IPS-18a (cell line): Measurements from ENCODE around the gene C19orf44.
"Not testable (repeated sequence)": the region's sequence is repeated elsewhere in the genome, so short reads cannot be mapped to it uniquely, and the experiment has no call there.

Experiments used
- H3K27ac ChIP-seq: one replicate; pipeline ENCODE4 v1.5.1; 2013; ENCODE audit warnings: low read length
- H3K27me3 ChIP-seq: one replicate; pipeline ENCODE4 v1.6.1; 2013; ENCODE audit warnings: mild to moderate bottlenecking, low read length; ENCODE audit not compliant: control insufficient read depth, insufficient read depth
- H3K36me3 ChIP-seq: one replicate; pipeline ENCODE4 v1.6.1; 2013; ENCODE audit warnings: low read depth, low read length; ENCODE audit not compliant: control insufficient read depth
- H3K4me1 ChIP-seq: one replicate; pipeline ENCODE4 v1.6.1; 2013; ENCODE audit warnings: low read depth, low read length; ENCODE audit not compliant: control insufficient read depth
- H3K4me3 ChIP-seq: one replicate; pipeline ENCODE4 v1.5.1; 2013; ENCODE audit warnings: low read length
- H3K9ac ChIP-seq: one replicate; pipeline ENCODE4 v1.6.1; 2013; ENCODE audit warnings: mild to moderate bottlenecking, low read length, moderate library complexity
- H3K9me3 ChIP-seq: one replicate; pipeline ENCODE4 v1.6.1; 2013; ENCODE audit warnings: low read depth, low read length; ENCODE audit not compliant: control insufficient read depth

The C19orf44 gene

DNA sequence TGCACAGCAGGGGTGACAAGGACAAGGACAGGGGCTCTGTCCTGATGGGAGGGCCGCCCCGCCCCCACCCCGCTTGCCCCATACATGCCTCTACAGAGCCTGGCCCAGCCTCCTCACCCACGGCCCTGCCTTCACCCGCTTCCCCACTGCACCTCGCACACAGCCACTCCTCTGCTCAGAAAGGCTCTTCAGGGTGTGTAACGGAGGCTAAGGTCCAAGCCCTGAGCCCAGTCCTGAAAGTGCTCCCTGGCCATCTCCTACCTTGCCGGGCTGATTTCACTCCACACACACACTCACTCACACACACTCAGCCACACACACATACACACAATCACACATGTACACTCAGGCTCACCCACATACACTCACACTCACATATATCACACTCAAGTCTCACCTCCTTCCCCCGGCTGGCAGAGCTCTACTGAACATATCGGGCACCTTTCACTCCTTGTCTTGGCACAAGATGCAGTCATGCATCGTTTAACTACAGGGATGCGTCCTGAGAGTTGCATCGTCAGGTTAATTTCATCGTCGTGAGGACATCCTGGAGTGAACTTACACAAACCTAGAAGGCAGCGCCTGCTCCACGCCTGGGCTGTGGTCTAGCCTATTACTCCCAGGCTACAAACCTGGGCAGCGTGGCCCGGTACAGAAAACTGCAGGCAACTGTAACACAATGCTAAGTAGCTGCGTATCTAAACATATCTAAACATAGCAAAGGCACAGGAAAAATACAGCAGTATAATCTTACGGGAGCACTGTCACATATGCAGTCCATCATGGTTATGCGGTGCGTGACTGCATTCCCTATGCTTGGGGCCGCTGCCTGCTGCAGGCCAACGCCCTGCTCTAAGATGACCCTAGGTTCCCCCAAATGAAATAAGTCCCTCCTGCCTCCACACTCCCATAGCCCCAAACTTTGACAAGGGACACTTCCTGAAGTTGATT lies 37.5 kb upstream of the C19orf44 start:
- Histone ChIP-seq H3K4me3 (no peak overlapping the region), H3K9ac (no peak overlapping the region), H3K4me1 (peaks cover 27% of the 10 kb centered on the region), H3K27ac (no peak overlapping the region), H3K36me3 (no peaks in the 10 kb centered on the region), H3K27me3 (no peaks in the 10 kb centered on the region), H3K9me3 (no peaks in the 10 kb centered on the region)

DNA sequence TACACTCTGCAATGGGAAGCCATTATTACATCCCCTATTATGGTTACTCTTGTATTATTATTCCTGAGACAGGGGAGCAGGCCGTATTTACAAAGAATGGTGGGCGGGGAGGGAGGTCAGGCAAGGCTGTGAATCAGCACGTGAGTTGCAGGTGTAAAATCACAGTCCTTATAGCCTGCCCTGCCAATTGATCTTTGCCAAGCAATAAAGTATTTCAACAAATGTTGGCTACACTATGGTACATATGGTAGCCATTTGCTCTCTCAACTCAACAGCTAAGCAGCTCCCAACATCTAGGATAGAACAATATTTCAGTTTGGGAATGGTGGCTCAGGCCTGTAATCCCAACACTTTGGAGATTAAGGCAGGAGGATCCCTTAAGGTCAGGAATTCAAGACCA lies 36.5 kb upstream of the C19orf44 start:
- peaks cover 20% of the 10 kb centered on the region for H3K4me1 ChIP-seq
- no peak overlapping the region for H3K4me3 ChIP-seq
- H3K9me3 ChIP-seq, result no peaks in the 10 kb centered on the region
- no peak overlapping the region for H3K27ac ChIP-seq
- no peak overlapping the region for H3K9ac ChIP-seq
- H3K36me3 ChIP-seq, result no peaks in the 10 kb centered on the region
- H3K27me3 ChIP-seq, result no peaks in the 10 kb centered on the region

- Histone ChIP-seq H3K4me3 (no peak overlapping the region), H3K27ac (no peak overlapping the region), H3K9ac (no peak overlapping the region), H3K27me3 (no peaks in the 10 kb centered on the region), H3K9me3 (no peaks in the 10 kb centered on the region), H3K4me1 (peaks cover 20% of the 10 kb centered on the region), H3K36me3 (no peaks in the 10 kb centered on the region)
These were observed 35.7 kb upstream of the C19orf44 start for GRCh38 chr19:16460454-16460853.

DNA sequence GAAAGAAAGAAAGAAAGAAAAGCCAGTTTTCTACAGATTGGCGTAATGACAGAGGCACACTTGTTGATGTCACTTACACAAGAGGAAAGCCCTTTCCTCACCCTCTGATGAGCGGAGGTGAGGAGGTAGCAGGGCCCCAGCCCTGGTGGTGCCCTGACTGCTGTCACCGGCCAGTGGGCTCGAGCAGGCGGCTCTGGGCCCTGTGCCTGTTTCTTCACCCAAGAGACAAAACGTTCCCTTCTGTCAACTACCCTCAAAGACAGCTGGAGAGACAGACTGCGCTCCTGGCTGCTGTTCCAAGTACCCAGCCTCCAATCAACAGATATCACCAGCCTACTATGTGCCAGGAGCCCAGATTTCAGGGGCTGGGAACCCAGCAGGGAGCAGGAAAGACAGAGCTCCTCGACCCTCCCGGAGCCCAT lies 34.6 kb upstream of the C19orf44 start:
- Histone ChIP-seq H3K27ac (no peak overlapping the region), H3K4me3 (no peak overlapping the region), H3K4me1 (peaks cover 20% of the 10 kb centered on the region), H3K9me3 (no peaks in the 10 kb centered on the region), H3K27me3 (no peaks in the 10 kb centered on the region), H3K9ac (no peak overlapping the region), H3K36me3 (no peaks in the 10 kb centered on the region)

- H3K4me1 ChIP-seq, result peaks cover 13% of the 10 kb centered on the region
- no peaks in the 10 kb centered on the region for H3K36me3 ChIP-seq
- H3K27me3 ChIP-seq, result no peaks in the 10 kb centered on the region
- no peak overlapping the region for H3K27ac ChIP-seq
- no peak overlapping the region for H3K9ac ChIP-seq
- no peaks in the 10 kb centered on the region for H3K9me3 ChIP-seq
- H3K4me3 ChIP-seq, result no peak overlapping the region
These were observed 33.4 kb upstream of the C19orf44 start for GRCh38 chr19:16462757-16463250.

- Histone ChIP-seq H3K9ac (no peak overlapping the region), H3K4me1 (peaks cover 7% of the 10 kb centered on the region), H3K27me3 (no peaks in the 10 kb centered on the region), H3K4me3 (no peak overlapping the region), H3K9me3 (no peaks in the 10 kb centered on the region), H3K36me3 (no peaks in the 10 kb centered on the region), H3K27ac (no peak overlapping the region)
These were observed 32.7 kb upstream of the C19orf44 start for GRCh38 chr19:16463341-16463990.

GRCh38 chr19:16463991-16464575 lies 32.1 kb upstream of the C19orf44 start:
- Histone ChIP-seq H3K4me1 (peaks cover 1% of the 10 kb centered on the region), H3K27me3 (no peaks in the 10 kb centered on the region), H3K36me3 (no peaks in the 10 kb centered on the region), H3K9me3 (no peaks in the 10 kb centered on the region), H3K9ac (no peak overlapping the region), H3K4me3 (no peak overlapping the region), H3K27ac (no peak overlapping the region)

- Histone ChIP-seq H3K4me1 (no peaks in the 10 kb centered on the region), H3K27ac (no peak overlapping the region), H3K9ac (no peak overlapping the region), H3K9me3 (no peaks in the 10 kb centered on the region), H3K4me3 (no peak overlapping the region), H3K27me3 (no peaks in the 10 kb centered on the region), H3K36me3 (no peaks in the 10 kb centered on the region)
These were observed 31.0 kb upstream of the C19orf44 start for GRCh38 chr19:16465239-16465638.

- not testable (repeated sequence) for H3K36me3 ChIP-seq, H3K9me3 ChIP-seq, H3K4me1 ChIP-seq, H3K4me3 ChIP-seq, H3K27ac ChIP-seq, H3K9ac ChIP-seq, H3K27me3 ChIP-seq
These were observed 29.3 kb upstream of the C19orf44 start for GRCh38 chr19:16466802-16467427.

DNA sequence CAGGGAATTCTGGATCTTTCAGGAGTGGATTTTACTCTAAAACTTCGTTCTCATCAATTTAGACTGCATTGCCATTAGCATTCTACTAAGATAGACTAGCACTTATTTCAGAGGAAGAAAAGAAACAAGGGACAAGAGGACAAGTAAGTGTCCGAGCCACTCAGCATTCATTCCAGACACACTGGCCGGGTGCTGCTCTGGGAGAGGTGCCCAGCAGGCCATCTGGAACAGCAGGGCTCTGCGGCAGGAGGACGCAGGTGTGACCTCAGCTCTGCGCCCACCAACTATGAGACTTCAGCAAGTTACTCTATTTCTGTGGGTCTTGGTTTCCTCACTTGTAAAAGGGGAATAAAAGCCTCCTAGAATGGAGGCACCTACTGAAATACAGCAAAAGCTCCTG lies 28.6 kb upstream of the C19orf44 start:
- no peak overlapping the region for H3K9ac ChIP-seq
- no peaks in the 10 kb centered on the region for H3K27me3 ChIP-seq
- peaks cover 8% of the 10 kb centered on the region for H3K4me1 ChIP-seq
- no peak overlapping the region for H3K4me3 ChIP-seq
- no peaks in the 10 kb centered on the region for H3K9me3 ChIP-seq
- no peaks in the 10 kb centered on the region for H3K36me3 ChIP-seq
- no peak overlapping the region for H3K27ac ChIP-seq

DNA sequence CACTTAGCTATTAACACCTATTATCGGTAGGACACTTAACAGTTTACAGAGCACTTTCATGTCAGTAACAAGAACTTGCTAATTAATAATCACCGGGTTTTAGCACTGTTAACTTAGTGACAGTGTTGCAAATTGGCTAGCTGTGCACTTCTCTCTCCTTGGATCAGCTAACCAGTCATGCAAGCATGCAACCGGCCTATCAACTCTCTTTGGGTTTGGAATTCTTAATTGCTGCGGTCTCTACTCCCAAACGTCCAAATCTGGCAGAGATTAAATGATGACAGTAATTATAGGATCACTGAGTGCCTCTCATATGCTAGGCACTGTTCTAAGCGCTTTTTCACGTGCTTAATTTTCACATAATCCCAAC lies 25.7 kb upstream of the C19orf44 start:
- H3K9ac ChIP-seq, result no peak overlapping the region

More for the DNA sequence above, 25.7 kb upstream of the C19orf44 start:
- Histone ChIP-seq H3K27ac (no peak overlapping the region), H3K9me3 (no peaks in the 10 kb centered on the region), H3K4me1 (peaks cover 8% of the 10 kb centered on the region), H3K27me3 (no peaks in the 10 kb centered on the region), H3K4me3 (peak overlapping the region; percentile 91), H3K36me3 (no peaks in the 10 kb centered on the region)
